ENCODE measurements around the gene GALNT17.

GRCh38 chr7:71752171-71752935, 620.4 kb downstream of the GALNT17 start:
- TF ChIP-seq EZH2 (IDR thresholded peaks at IDR 0.05) (no peak), POLR2AphosphoS5 (IDR thresholded peaks at IDR 0.05; ENCODE audit: borderline replicate concordance, low read depth, low read length) (no peak), FOXP2 (optimal IDR thresholded peaks at IDR 0.05; ENCODE audit: control extremely low read depth, extremely low read length, insufficient read depth) (peak; percentile 26)
